NB4 (cell line): ENCODE measurements around the gene HDAC4.

Source experiments
- CTCF ChIP-seq: IDR thresholded peaks from one replicate; pipeline ENCODE4 v1.5.1; 2012; ENCODE audit warnings: low read depth, low read length
- MYC ChIP-seq: IDR thresholded peaks from 2 replicates; pipeline ENCODE4 v1.6.1; 2011; ENCODE audit warnings: low read depth, low read length
- POLR2A ChIP-seq: IDR thresholded peaks from 2 replicates; pipeline ENCODE4 v1.6.1; 2011; ENCODE audit warnings: mild to moderate bottlenecking; ENCODE audit not compliant: insufficient read length; ENCODE audit errors: extremely low read depth

GRCh38 chr2:239328351-239329191 is 72.2 kb downstream of the HDAC4 start:
- no peak for TF ChIP-seq POLR2A
- TF ChIP-seq CTCF: no peak
- no peak for TF ChIP-seq MYC
